A673 (cell line): ENCODE data around the gene TXNDC12. TPM values are rescaled to one million over a fixed set of nuclear protein-coding genes. Genes with fewer than 3 reads are reported as not detected.
A peak's percentile ranks its signal among the peaks of the same experiment; 100 is the strongest.

Experiments used
- BruUV-seq: library from RNA; stranded (reverse); fragments of 400-500 nt; replicated peaks from 2 replicates; lab custom pipeline; 2021; lab: Mats Ljungman, UMichigan
- CTCF ChIA-PET: fragments of 300-600 bp; sonication (Branson Sonifier 250); formaldehyde crosslinking; loops from one replicate; lab custom pipeline; 2022; ENCODE audit warnings: antibody characterized with exemption; lab: Charles Lee
- POLR2A ChIA-PET: fragments of 300-600 bp; sonication (Branson Sonifier 250); formaldehyde crosslinking; loops from one replicate; lab custom pipeline; 2022; ENCODE audit warnings: antibody characterized with exemption; ENCODE audit not compliant: low non-redundant PET; lab: Charles Lee
- DNase-seq: peaks from one replicate; pipeline ENCODE4 v3.0.0-alpha.2; 2015; ENCODE audit warnings: low spot score
- H3K27ac ChIP-seq: fragments of 200-600 bp; sonication (generic); 2 replicates; pipeline ENCODE4 v1.5.1; 2016; ENCODE audit warnings: mixed run types, low read depth, mild to moderate bottlenecking, mixed read lengths, antibody characterized with exemption, low read length; ENCODE audit not compliant: poor library complexity, severe bottlenecking
- H3K27me3 ChIP-seq: fragments of 200-600 bp; sonication (generic); replicated peaks from 2 replicates; pipeline ENCODE4 v1.6.1; 2017; ENCODE audit warnings: mixed run types, low read depth, mild to moderate bottlenecking, mixed read lengths, antibody characterized with exemption, low read length; ENCODE audit not compliant: insufficient read depth, poor library complexity
- H3K36me3 ChIP-seq: fragments of 200-600 bp; sonication (generic); 2 replicates; pipeline ENCODE4 v1.6.1; 2016; ENCODE audit warnings: mixed run types, mild to moderate bottlenecking, mixed read lengths, antibody characterized with exemption, low read length; ENCODE audit not compliant: insufficient read depth, poor library complexity, severe bottlenecking
- H3K4me1 ChIP-seq: fragments of 200-600 bp; sonication (generic); 2 replicates; pipeline ENCODE4 v1.6.1; 2017; ENCODE audit warnings: mixed run types, mild to moderate bottlenecking, mixed read lengths, antibody characterized with exemption, low read length; ENCODE audit not compliant: insufficient read depth, poor library complexity, severe bottlenecking
- H3K4me3 ChIP-seq: fragments of 200-600 bp; sonication (generic); 2 replicates; pipeline ENCODE4 v1.5.1; 2016; ENCODE audit warnings: low read depth, mixed run types, mild to moderate bottlenecking, mixed read lengths, low read length; ENCODE audit not compliant: poor library complexity, severe bottlenecking
- H3K9me3 ChIP-seq: fragments of 200-600 bp; sonication (generic); 2 replicates; pipeline ENCODE4 v1.6.1; 2016; ENCODE audit warnings: mixed run types, low read depth, mild to moderate bottlenecking, mixed read lengths, antibody characterized with exemption, low read length; ENCODE audit not compliant: poor library complexity, severe bottlenecking
- CTCF ChIP-seq: fragments of 300-800, 200-600 bp; sonication (generic); conservative IDR thresholded peaks from 2 replicates; pipeline ENCODE4 v1.5.1; 2017; ENCODE audit warnings: low read depth, mild to moderate bottlenecking, antibody characterized with exemption, low read length, moderate library complexity, mixed read lengths
- EZH2 ChIP-seq: fragments of 200-600 bp; sonication (generic); IDR thresholded peaks from 2 replicates; pipeline ENCODE4 v1.6.1; 2017; ENCODE audit warnings: borderline replicate concordance, low read depth, mild to moderate bottlenecking, mixed read lengths, antibody characterized with exemption, low read length; ENCODE audit not compliant: poor library complexity, severe bottlenecking
- intact Hi-C: fragments of 100-400 bp; cut with micrococcal nuclease; formaldehyde crosslinking; loops from one replicate; pipeline ENCODE4 v1.10.0; 2022; ENCODE audit not compliant: unreplicated experiment
- total RNA-seq: library from RNA; stranded (reverse); gene quantifications from 2 replicates; pipeline ENCODE4 v1.2.3, GENCODE V29; 2021

The TXNDC12 gene
- total RNA-seq, 1 experiment from 2014 or later: 70.1 TPM

- intact Hi-C loops: no loop called here
- DNase-seq: no peak
- CTCF ChIA-PET: interaction anchor here (0.6 to 1.8 kb wide), 2 partner anchors 101 to 351 kb away, joined by 3 to 6 read pairs; no protein-coding TSS in a partner anchor
Observed at GRCh38 chr1:51997974-51998382, 57.0 kb downstream of the TXNDC12 start.

GRCh38 chr1:51990478-51990965 is 64.5 kb downstream of the TXNDC12 start, which contains the start of gene RAB3B:
RAB3B (minus strand) TSS chr1:51990700; CDS start chr1:51977117, 13,583 bp downstream.
- BruUV-seq: no TSS peak
- H3K27me3 ChIP-seq: no peaks in the 10 kb centered on the region
- H3K9me3 ChIP-seq: no peaks in the 10 kb centered on the region
- peaks cover 17% of the 10 kb centered on the region for H3K4me1 ChIP-seq
- peak; percentile 71 for DNase-seq
- no peaks in the 10 kb centered on the region for H3K36me3 ChIP-seq
- TF ChIP-seq CTCF: no peak
- no peak for TF ChIP-seq EZH2
- peak within 1 kb of the TSS; percentile 70 for H3K27ac ChIP-seq
- ChIA-PET CTCF (no interaction called here), POLR2A (no interaction called here)
- peak within 1 kb of the TSS; percentile 95 for H3K4me3 ChIP-seq
- intact Hi-C loops: no loop called here

More at GRCh38 chr1:51997974-51998382, 57.0 kb downstream of the TXNDC12 start:
- peaks cover 11% of the 10 kb centered on the region for H3K4me1 ChIP-seq
- no peak overlapping the region for H3K4me3 ChIP-seq
- TF ChIP-seq CTCF: no peak
- H3K36me3 ChIP-seq: no peaks in the 10 kb centered on the region
- H3K27ac ChIP-seq: no peak overlapping the region
- no TSS peak for BruUV-seq
- H3K27me3 ChIP-seq: no peaks in the 10 kb centered on the region
- no peaks in the 10 kb centered on the region for H3K9me3 ChIP-seq
- POLR2A ChIA-PET: no interaction called here

GRCh38 chr1:51989582-51990477 is 65.2 kb downstream of the TXNDC12 start:
- no peak for DNase-seq
- peak overlapping the region; percentile 95 for H3K4me3 ChIP-seq
- intact Hi-C loops: no loop called here
- ChIA-PET POLR2A (no interaction called here), CTCF (no interaction called here)
- H3K27me3 ChIP-seq: no peaks in the 10 kb centered on the region
- H3K4me1 ChIP-seq: peaks cover 21% of the 10 kb centered on the region
- H3K27ac ChIP-seq: peak overlapping the region; percentile 70
- no peaks in the 10 kb centered on the region for H3K36me3 ChIP-seq
- BruUV-seq: no TSS peak
- no peaks in the 10 kb centered on the region for H3K9me3 ChIP-seq
- no peak for TF ChIP-seq EZH2
- no peak for TF ChIP-seq CTCF
